GM08714 (cell line): ENCODE data around the gene DAAM1.

Source experiments
- H3K4me3 ChIP-seq: fragments of 200-500 bp; sonication (Bioruptor generic); 2 replicates; pipeline ENCODE4 v1.5.1; 2014; ENCODE audit warnings: mild to moderate bottlenecking, low read length, inconsistent platforms
- ZNF274 ChIP-seq: IDR thresholded peaks from 2 replicates; pipeline ENCODE4 v1.6.1; 2012; ENCODE audit warnings: mild to moderate bottlenecking, low read depth, low read length

DAAM1 gene

GRCh38 chr14:59271256-59271655, 82.8 kb downstream of the DAAM1 start:
- TF ChIP-seq ZNF274, result no peak
- no peak overlapping the region for H3K4me3 ChIP-seq

GRCh38 chr14:59271734-59272133, 83.3 kb downstream of the DAAM1 start:
- TF ChIP-seq ZNF274, result no peak
- H3K4me3 ChIP-seq, result no peak overlapping the region

GRCh38 chr14:59272633-59273032, 84.2 kb downstream of the DAAM1 start:
- no peak for TF ChIP-seq ZNF274
- H3K4me3 ChIP-seq, result no peak overlapping the region

GRCh38 chr14:59273737-59274136, 85.3 kb downstream of the DAAM1 start:
- H3K4me3 ChIP-seq, result no peak overlapping the region
- TF ChIP-seq ZNF274, result no peak

GRCh38 chr14:59274991-59275391, 86.5 kb downstream of the DAAM1 start:
- no peak overlapping the region; the same call in 1 of the 2 replicates for H3K4me3 ChIP-seq
- TF ChIP-seq ZNF274, result no peak

- no peak overlapping the region for H3K4me3 ChIP-seq
- TF ChIP-seq ZNF274, result no peak
Measured at GRCh38 chr14:59275668-59276067, 87.2 kb downstream of the DAAM1 start.

GRCh38 chr14:59276235-59276634, 87.8 kb downstream of the DAAM1 start:
- no peak overlapping the region for H3K4me3 ChIP-seq
- TF ChIP-seq ZNF274, result no peak

- no peak for TF ChIP-seq ZNF274
- no peak overlapping the region for H3K4me3 ChIP-seq
Measured at GRCh38 chr14:59277659-59278058, 89.2 kb downstream of the DAAM1 start.

- no peak for TF ChIP-seq ZNF274
- H3K4me3 ChIP-seq, result no peak overlapping the region
Measured at GRCh38 chr14:59278111-59278510, 89.6 kb downstream of the DAAM1 start.

GRCh38 chr14:59280961-59281360, 92.5 kb downstream of the DAAM1 start:
- H3K4me3 ChIP-seq, result no peak overlapping the region
- no peak for TF ChIP-seq ZNF274

GRCh38 chr14:59281609-59282377, 93.3 kb downstream of the DAAM1 start:
- H3K4me3 ChIP-seq, result no peak overlapping the region

GRCh38 chr14:59282378-59282765, 93.9 kb downstream of the DAAM1 start:
- TF ChIP-seq ZNF274, result no peak
- no peak overlapping the region for H3K4me3 ChIP-seq

More at GRCh38 chr14:59281609-59282377, 93.3 kb downstream of the DAAM1 start:
- no peak for TF ChIP-seq ZNF274

- no peak for TF ChIP-seq ZNF274
Measured at GRCh38 chr14:59283361-59283760, 94.9 kb downstream of the DAAM1 start.

GRCh38 chr14:59284059-59284458, 95.6 kb downstream of the DAAM1 start:
- no peak for TF ChIP-seq ZNF274
- H3K4me3 ChIP-seq, result no peak overlapping the region

More at GRCh38 chr14:59283361-59283760, 94.9 kb downstream of the DAAM1 start:
- H3K4me3 ChIP-seq, result no peak overlapping the region

GRCh38 chr14:59292028-59292427, 103.6 kb downstream of the DAAM1 start:
- H3K4me3 ChIP-seq, result no peak overlapping the region
- TF ChIP-seq ZNF274, result no peak
